ENCODE results near the gene NDUFV1. TPM values are rescaled to one million over a fixed set of nuclear protein-coding genes. Genes with fewer than 3 reads are reported as not detected.

Gene NDUFV1
- 192 TPM in 2 replicates for total RNA-seq

GRCh38 chr11:67606492-67607295 is at the start of gene NDUFV1:
TSS of gene NDUFV1 (plus strand) at chr11:67606936. CDS start at chr11:67607005, 69 bp downstream.

GRCh38 chr11:67583247-67584204 is 23.2 kb upstream of the NDUFV1 start, which contains the start of gene GSTP1:
TSS of gene GSTP1 (plus strand) at chr11:67583812. CDS start at chr11:67583844, 32 bp downstream.

GRCh38 chr11:67629386-67630227 is 22.9 kb downstream of the NDUFV1 start, which contains the start of gene NUDT8:
TSS of gene NUDT8 (minus strand) at chr11:67629937. CDS start at chr11:67629911, 26 bp downstream.

GRCh38 chr11:67639438-67639859 is 32.7 kb downstream of the NDUFV1 start, which contains the start of gene TBX10:
TSS of gene TBX10 (minus strand) at chr11:67639763. CDS start at chr11:67639472, 291 bp downstream.

Other genes with a start within 250 kb of the NDUFV1 start
- gene CLCF1, start 233.3 kb upstream of the NDUFV1 start, total RNA-seq: 6.3 and 6.8 TPM in 2 replicates
- gene RAD9A, start 214.9 kb upstream of the NDUFV1 start, total RNA-seq: 4.6 and 7.9 TPM in 2 replicates
- 278 and 283 TPM in 2 replicates for gene PPP1CA, start 205.1 kb upstream of the NDUFV1 start, total RNA-seq
- not detected in 2 replicates for gene TBC1D10C, start 202.9 kb upstream of the NDUFV1 start, total RNA-seq
- not detected in 2 replicates for gene CARNS1, start 191.3 kb upstream of the NDUFV1 start, total RNA-seq
- 66.0 and 76.4 TPM in 2 replicates for gene RPS6KB2, start 178.4 kb upstream of the NDUFV1 start, total RNA-seq
- 0.87 TPM in 1 of 2 replicates, not detected in the other for gene PTPRCAP, start 169.3 kb upstream of the NDUFV1 start, total RNA-seq
- 122 and 126 TPM in 2 replicates for gene CORO1B, start 163.5 kb upstream of the NDUFV1 start, total RNA-seq
- not detected in 2 replicates for gene GPR152, start 154.2 kb upstream of the NDUFV1 start, total RNA-seq
- gene CABP4, start 151.6 kb upstream of the NDUFV1 start, total RNA-seq: 2.1 and 3.9 TPM in 2 replicates
- gene TMEM134, start 137.7 kb upstream of the NDUFV1 start, total RNA-seq: 51.3 and 70.9 TPM in 2 replicates
- gene AIP, start 123.9 kb upstream of the NDUFV1 start, total RNA-seq: 52.0 and 61.3 TPM in 2 replicates
- gene PITPNM1, start 101.6 kb upstream of the NDUFV1 start, total RNA-seq: 13.1 and 19.4 TPM in 2 replicates
- gene CDK2AP2, start 98.8 kb upstream of the NDUFV1 start, total RNA-seq: 54.0 and 55.4 TPM in 2 replicates
- gene CABP2, start 83.5 kb upstream of the NDUFV1 start, total RNA-seq: not detected in 2 replicates
- gene GSTP1, start 23.1 kb upstream of the NDUFV1 start, total RNA-seq: 761 and 855 TPM in 2 replicates
- 12.3 and 16.5 TPM in 2 replicates for gene NUDT8, start 23.0 kb downstream of the NDUFV1 start, total RNA-seq
- not detected in 2 replicates for gene TBX10, start 32.8 kb downstream of the NDUFV1 start, total RNA-seq
- gene ACY3, start 43.8 kb downstream of the NDUFV1 start, total RNA-seq: not detected in 2 replicates
- not detected in 2 replicates for gene ALDH3B2, start 67.7 kb downstream of the NDUFV1 start, total RNA-seq

All from mammary microvascular endothelial cell (primary cell).